ENCODE measurements around the gene ALG1L2.
"Not testable (repeated sequence)": the region's sequence is repeated elsewhere in the genome, so short reads cannot be mapped to it uniquely, and the experiment has no call there.

The ALG1L2 gene

GRCh38 chr3:130094491-130094941 is 12.9 kb downstream of the ALG1L2 start:
- not testable (repeated sequence) for DNase-seq

GRCh38 chr3:130095858-130096257 is 14.2 kb downstream of the ALG1L2 start:
- not testable (repeated sequence) for DNase-seq

GRCh38 chr3:130097096-130097495 is 15.5 kb downstream of the ALG1L2 start:
- peak; percentile 25 for DNase-seq

- peak; percentile 65 for DNase-seq
Measured at GRCh38 chr3:130097690-130098638, 16.3 kb downstream of the ALG1L2 start.

GRCh38 chr3:130098639-130099385 is 17.2 kb downstream of the ALG1L2 start:
- DNase-seq: peak; percentile 65

- not testable (repeated sequence) for DNase-seq
Measured at GRCh38 chr3:130102545-130102944, 20.9 kb downstream of the ALG1L2 start.

GRCh38 chr3:130104191-130104590 is 22.6 kb downstream of the ALG1L2 start:
- DNase-seq: not testable (repeated sequence)

- not testable (repeated sequence) for DNase-seq
Measured at GRCh38 chr3:130107333-130107995, 25.8 kb downstream of the ALG1L2 start.

GRCh38 chr3:130108836-130109585 is 27.4 kb downstream of the ALG1L2 start:
- not testable (repeated sequence) for DNase-seq

GRCh38 chr3:130110386-130111169 is 28.9 kb downstream of the ALG1L2 start:
- peak; percentile 34 for DNase-seq

GRCh38 chr3:130111185-130111864 is 29.7 kb downstream of the ALG1L2 start:
- peak; percentile 100 for DNase-seq

- peak; percentile 100 for DNase-seq
Measured at GRCh38 chr3:130111865-130112747, 30.5 kb downstream of the ALG1L2 start.

- not testable (repeated sequence) for DNase-seq
Measured at GRCh38 chr3:130112748-130113073, 31.1 kb downstream of the ALG1L2 start.

- not testable (repeated sequence) for DNase-seq
Measured at GRCh38 chr3:130115400-130115799, 33.8 kb downstream of the ALG1L2 start.

GRCh38 chr3:130117933-130118332 is 36.3 kb downstream of the ALG1L2 start:
- DNase-seq: no peak

GRCh38 chr3:130119824-130120223 is 38.2 kb downstream of the ALG1L2 start:
- peak; percentile 42 for DNase-seq

- not testable (repeated sequence) for DNase-seq
Measured at GRCh38 chr3:130120291-130120690, 38.7 kb downstream of the ALG1L2 start.

- not testable (repeated sequence) for DNase-seq
Measured at GRCh38 chr3:130122891-130123775, 41.5 kb downstream of the ALG1L2 start.

GRCh38 chr3:130125406-130125805 is 43.8 kb downstream of the ALG1L2 start:
- not testable (repeated sequence) for DNase-seq
